Measurements from ENCODE around the gene PDE3B. TPM values are rescaled to one million over a fixed set of nuclear protein-coding genes. Genes with fewer than 3 reads are reported as not detected.

PDE3B gene
- polyA plus RNA-seq, 3 donors: 4.0 to 6.0 (median 5.2) TPM

DNA sequence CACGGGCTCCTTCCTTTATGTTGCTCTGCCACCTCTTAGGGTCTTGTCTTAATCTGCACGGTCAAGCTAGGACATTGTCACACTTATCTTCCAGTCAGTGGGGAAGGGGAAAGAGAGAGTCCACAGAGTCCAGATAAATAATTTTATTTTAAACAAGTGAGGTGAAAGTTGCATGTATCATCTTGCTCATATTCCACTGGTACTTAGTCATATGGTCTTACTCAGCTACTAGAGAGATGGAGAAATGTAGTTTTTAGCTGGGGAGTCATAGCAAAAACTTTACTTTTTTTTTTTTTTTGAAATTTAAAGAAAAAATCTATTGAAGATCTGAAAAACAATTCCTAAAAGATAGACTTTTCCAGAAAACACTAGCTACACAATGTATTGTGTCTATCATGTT is 29.0 kb downstream of the PDE3B start:
- no peak overlapping the region for H3K27ac ChIP-seq (ENCODE audit: low read depth in 1 of 2, low read length in 2 of 2)
- H3K79me2 ChIP-seq (ENCODE audit: insufficient read depth, low read length): peaks cover 5% of the 10 kb centered on the region
- no peaks in the 10 kb centered on the region for H3K27me3 ChIP-seq (ENCODE audit: control insufficient read depth in 2 of 2, insufficient read depth in 2 of 2, low read length in 2 of 2)
- no peak overlapping the region for H3K9ac ChIP-seq (ENCODE audit: insufficient read depth, low read length, poor library complexity, severe bottlenecking)
- no peak overlapping the region for H3K4me2 ChIP-seq (replicated peaks; ENCODE audit: extremely low read depth, low read length, poor library complexity, severe bottlenecking)
- WGBS (ENCODE audit: insufficient coverage): no CpG with 5 or more reads among the region's 2 CpGs
- Mint-ChIP-seq H3K27me3 (ENCODE audit: low read depth in 3 of 3) (no peaks in the 10 kb centered on the region), H3K36me3 (peaks cover 4 to 5% of the 10 kb centered on the region in 2 donors), H3K4me1 (peaks cover 19% of the 10 kb centered on the region), H3K4me3 (no peak overlapping the region), H3K27ac (no peak overlapping the region), H3K9me3 (no peaks in the 10 kb centered on the region)
- no peak overlapping the region for H3K4me3 ChIP-seq (replicated peaks in 1 of 3; ENCODE audit: low read depth in 2 of 3, low read length in 3 of 3)
- H3K9me3 ChIP-seq (replicated peaks in 1 of 2; ENCODE audit: control insufficient read depth in 1 of 2, insufficient read depth in 1 of 2, low read length in 2 of 2): no peaks in the 10 kb centered on the region
- no peaks in the 10 kb centered on the region for H3K36me3 ChIP-seq (replicated peaks in 1 of 2; ENCODE audit: control insufficient read depth in 1 of 2, insufficient read depth in 2 of 2, low read length in 2 of 2)
- TF ChIP-seq CTCF (IDR thresholded peaks at IDR 0.05): no peak
- DNase-seq: no peak
- intact Hi-C loops (cut with micrococcal nuclease): no loop called here
- no peak overlapping the region for H2AFZ ChIP-seq (ENCODE audit: insufficient read depth, low read depth, low read length, poor library complexity, severe bottlenecking)
- no peaks in the 10 kb centered on the region for H4K20me1 ChIP-seq (ENCODE audit: insufficient read depth, low read length)
- H3K4me1 ChIP-seq (ENCODE audit: control insufficient read depth in 1 of 2, insufficient read depth in 2 of 2, low read length in 2 of 2): peaks cover 4 to 9% of the 10 kb centered on the region in 2 donors

GRCh38 chr11:14673421-14673820 is 29.8 kb downstream of the PDE3B start:
- Histone ChIP-seq H3K27me3 (ENCODE audit: control insufficient read depth in 2 of 2, insufficient read depth in 2 of 2, low read length in 2 of 2) (no peaks in the 10 kb centered on the region), H3K27ac (ENCODE audit: low read depth in 1 of 2, low read length in 2 of 2) (peak overlapping the region in 1 of 2 donors; percentile 24), H3K36me3 (replicated peaks in 1 of 2; ENCODE audit: control insufficient read depth in 1 of 2, insufficient read depth in 2 of 2, low read length in 2 of 2) (no peaks in the 10 kb centered on the region), H3K79me2 (ENCODE audit: insufficient read depth, low read length) (peaks cover 11% of the 10 kb centered on the region), H3K9me3 (replicated peaks in 1 of 2; ENCODE audit: control insufficient read depth in 1 of 2, insufficient read depth in 1 of 2, low read length in 2 of 2) (no peaks in the 10 kb centered on the region), H3K4me1 (ENCODE audit: control insufficient read depth in 1 of 2, insufficient read depth in 2 of 2, low read length in 2 of 2) (peaks cover 4 to 9% of the 10 kb centered on the region in 2 donors), H4K20me1 (ENCODE audit: insufficient read depth, low read length) (no peaks in the 10 kb centered on the region), H3K4me2 (replicated peaks; ENCODE audit: extremely low read depth, low read length, poor library complexity, severe bottlenecking) (no peak overlapping the region), H2AFZ (ENCODE audit: insufficient read depth, low read depth, low read length, poor library complexity, severe bottlenecking) (no peak overlapping the region), H3K4me3 (replicated peaks in 1 of 3; ENCODE audit: low read depth in 2 of 3, low read length in 3 of 3) (no peak overlapping the region), H3K9ac (ENCODE audit: insufficient read depth, low read length, poor library complexity, severe bottlenecking) (no peak overlapping the region)
- no peak for DNase-seq
- peaks cover 19% of the 10 kb centered on the region for H3K4me1 Mint-ChIP-seq
- peak overlapping the region in 3 of 7 donors; percentile 14 to 20 (median 15) for H3K27ac Mint-ChIP-seq
- peaks cover 5% of the 10 kb centered on the region in 2 donors for H3K36me3 Mint-ChIP-seq
- H3K4me3 Mint-ChIP-seq: no peak overlapping the region
- 95% methylated on average over 3 of the region's 4 CpGs for WGBS (ENCODE audit: insufficient coverage)
- TF ChIP-seq CTCF (IDR thresholded peaks at IDR 0.05): no peak
- intact Hi-C loops (cut with micrococcal nuclease): no loop called here
- peaks cover 0 to 2% (median 0%) of the 10 kb centered on the region in 7 donors for H3K9me3 Mint-ChIP-seq
- no peaks in the 10 kb centered on the region for H3K27me3 Mint-ChIP-seq (ENCODE audit: low read depth in 3 of 3)

Data from CD14-positive monocyte (primary cell).